Effector memory CD4-positive, alpha-beta T cell (primary cell): Measurements from ENCODE around the gene TSEN34.
"Not testable (repeated sequence)": the region's sequence is repeated elsewhere in the genome, so short reads cannot be mapped to it uniquely, and the experiment has no call there.

Source experiments
- DNase-seq, 3 donors: peaks; one replicate each; pipeline ENCODE4 v3.0.0-alpha.2; 2020
- H3K27ac ChIP-seq: 2 replicates; pipeline ENCODE4 v1.7.0; 2013; ENCODE audit warnings: mild to moderate bottlenecking, low read length, moderate library complexity; ENCODE audit not compliant: insufficient read depth, poor library complexity, severe bottlenecking
- H3K27me3 ChIP-seq: replicated peaks from 2 replicates; pipeline ENCODE4 v1.7.0; 2013; ENCODE audit warnings: mild to moderate bottlenecking, low read length; ENCODE audit not compliant: insufficient read depth, control insufficient read depth, poor library complexity, severe bottlenecking
- H3K36me3 ChIP-seq: 2 replicates; pipeline ENCODE4 v1.7.0; 2013; ENCODE audit warnings: mild to moderate bottlenecking, low read length, moderate library complexity; ENCODE audit not compliant: control insufficient read depth, insufficient read depth
- H3K4me1 ChIP-seq: 2 replicates; pipeline ENCODE4 v1.7.0; 2013; ENCODE audit warnings: low read length, mild to moderate bottlenecking; ENCODE audit not compliant: control insufficient read depth, insufficient read depth, poor library complexity, severe bottlenecking
- H3K4me3 ChIP-seq: 2 replicates; pipeline ENCODE4 v1.7.0; 2013; ENCODE audit warnings: low read length, low read depth, mild to moderate bottlenecking; ENCODE audit not compliant: insufficient read depth, poor library complexity, severe bottlenecking
- H3K9me3 ChIP-seq: 2 replicates; pipeline ENCODE4 v1.7.0; 2013; ENCODE audit warnings: mild to moderate bottlenecking, low read length, moderate library complexity; ENCODE audit not compliant: control insufficient read depth

TSEN34 gene

GRCh38 chr19:54173359-54173699 is 17.8 kb upstream of the TSEN34 start:
- H3K9me3 ChIP-seq, result no peaks in the 10 kb centered on the region

GRCh38 chr19:54173951-54174834 is 16.9 kb upstream of the TSEN34 start:
- peaks cover 3% of the 10 kb centered on the region for H3K36me3 ChIP-seq
- no peak overlapping the region for H3K27ac ChIP-seq
- H3K4me3 ChIP-seq, result no peak overlapping the region
- no peaks in the 10 kb centered on the region for H3K27me3 ChIP-seq
- H3K4me1 ChIP-seq, result peaks cover 6% of the 10 kb centered on the region
- H3K9me3 ChIP-seq, result no peaks in the 10 kb centered on the region
- DNase-seq, result no peak

More at GRCh38 chr19:54173359-54173699, 17.8 kb upstream of the TSEN34 start:
- H3K4me1 ChIP-seq, result peaks cover 8% of the 10 kb centered on the region
- H3K27me3 ChIP-seq, result no peaks in the 10 kb centered on the region
- no peak overlapping the region for H3K27ac ChIP-seq
- peaks cover 3% of the 10 kb centered on the region for H3K36me3 ChIP-seq
- no peak for DNase-seq
- no peak overlapping the region for H3K4me3 ChIP-seq

- no peak overlapping the region for H3K27ac ChIP-seq
- no peaks in the 10 kb centered on the region for H3K9me3 ChIP-seq
- peaks cover 13% of the 10 kb centered on the region for H3K36me3 ChIP-seq
- no peak for DNase-seq
- H3K27me3 ChIP-seq, result no peaks in the 10 kb centered on the region
- H3K4me1 ChIP-seq, result no peaks in the 10 kb centered on the region
- H3K4me3 ChIP-seq, result no peak overlapping the region
Observed at GRCh38 chr19:54178581-54179261, 12.4 kb upstream of the TSEN34 start.

- no peaks in the 10 kb centered on the region for H3K27me3 ChIP-seq
- peaks cover 13% of the 10 kb centered on the region for H3K36me3 ChIP-seq
- H3K9me3 ChIP-seq, result no peaks in the 10 kb centered on the region
- H3K4me1 ChIP-seq, result no peaks in the 10 kb centered on the region
- no peak overlapping the region for H3K27ac ChIP-seq
- no peak overlapping the region for H3K4me3 ChIP-seq
- no peak for DNase-seq
Observed at GRCh38 chr19:54179262-54179852, 11.8 kb upstream of the TSEN34 start.

GRCh38 chr19:54179921-54180461 is 11.1 kb upstream of the TSEN34 start:
- no peak overlapping the region for H3K4me3 ChIP-seq
- peaks cover 13% of the 10 kb centered on the region for H3K36me3 ChIP-seq
- no peaks in the 10 kb centered on the region for H3K27me3 ChIP-seq
- DNase-seq, result no peak
- H3K27ac ChIP-seq, result no peak overlapping the region
- H3K4me1 ChIP-seq, result no peaks in the 10 kb centered on the region
- H3K9me3 ChIP-seq, result no peaks in the 10 kb centered on the region

- H3K36me3 ChIP-seq, result peaks cover 13% of the 10 kb centered on the region
- no peaks in the 10 kb centered on the region for H3K9me3 ChIP-seq
- no peaks in the 10 kb centered on the region for H3K27me3 ChIP-seq
- H3K27ac ChIP-seq, result no peak overlapping the region
- no peak for DNase-seq
- no peaks in the 10 kb centered on the region for H3K4me1 ChIP-seq
- no peak overlapping the region for H3K4me3 ChIP-seq
Observed at GRCh38 chr19:54180691-54181091, 10.4 kb upstream of the TSEN34 start.

- not testable (repeated sequence) for H3K4me3 ChIP-seq, H3K4me1 ChIP-seq, H3K27ac ChIP-seq, H3K36me3 ChIP-seq, DNase-seq, H3K27me3 ChIP-seq, H3K9me3 ChIP-seq
Observed at GRCh38 chr19:54181894-54182293, 9.2 kb upstream of the TSEN34 start.

- no peak overlapping the region for H3K27ac ChIP-seq
- no peaks in the 10 kb centered on the region for H3K27me3 ChIP-seq
- no peaks in the 10 kb centered on the region for H3K9me3 ChIP-seq
- no peak overlapping the region for H3K4me3 ChIP-seq
- peaks cover 9% of the 10 kb centered on the region for H3K36me3 ChIP-seq
- peaks cover 5% of the 10 kb centered on the region for H3K4me1 ChIP-seq
- DNase-seq, result no peak
Observed at GRCh38 chr19:54183431-54183830, 7.7 kb upstream of the TSEN34 start.

GRCh38 chr19:54186351-54186750 is 4.8 kb upstream of the TSEN34 start:
- no peak overlapping the region for H3K4me3 ChIP-seq
- H3K27ac ChIP-seq, result no peak overlapping the region

More at GRCh38 chr19:54186351-54186750, 4.8 kb upstream of the TSEN34 start:
- no peaks in the 10 kb centered on the region for H3K36me3 ChIP-seq
- H3K4me1 ChIP-seq, result peaks cover 14% of the 10 kb centered on the region
- DNase-seq, result no peak
- H3K27me3 ChIP-seq, result no peaks in the 10 kb centered on the region
- no peaks in the 10 kb centered on the region for H3K9me3 ChIP-seq
